ENCODE results near the gene ZFYVE28.

The ZFYVE28 gene

GRCh38 chr4:2327579-2327978 lies 90.9 kb downstream of the ZFYVE28 start:
- no peak for DNase-seq (ENCODE audit: low spot score)
- no peak for TF ChIP-seq CTCF (IDR thresholded peaks at IDR 0.05; ENCODE audit: extremely low read depth, missing control alignments)

- no peak for DNase-seq (ENCODE audit: low spot score)
- no peak for TF ChIP-seq CTCF (IDR thresholded peaks at IDR 0.05; ENCODE audit: extremely low read depth, missing control alignments)
Measured at GRCh38 chr4:2324891-2325290, 93.6 kb downstream of the ZFYVE28 start.

GRCh38 chr4:2322841-2323240 lies 95.6 kb downstream of the ZFYVE28 start:
- DNase-seq (ENCODE audit: low spot score), result no peak
- TF ChIP-seq CTCF (IDR thresholded peaks at IDR 0.05; ENCODE audit: extremely low read depth, missing control alignments), result no peak

- no peak for TF ChIP-seq CTCF (IDR thresholded peaks at IDR 0.05; ENCODE audit: extremely low read depth, missing control alignments)
- DNase-seq (ENCODE audit: low spot score), result no peak
Measured at GRCh38 chr4:2322227-2322626, 96.2 kb downstream of the ZFYVE28 start.

- no peak for DNase-seq (ENCODE audit: low spot score)
- no peak for TF ChIP-seq CTCF (IDR thresholded peaks at IDR 0.05; ENCODE audit: extremely low read depth, missing control alignments)
Measured at GRCh38 chr4:2321279-2322196, 96.9 kb downstream of the ZFYVE28 start.

- TF ChIP-seq CTCF (IDR thresholded peaks at IDR 0.05; ENCODE audit: extremely low read depth, missing control alignments), result no peak
- DNase-seq (ENCODE audit: low spot score), result no peak
Measured at GRCh38 chr4:2320746-2321145, 97.7 kb downstream of the ZFYVE28 start.

- DNase-seq (ENCODE audit: low spot score), result no peak
- TF ChIP-seq CTCF (IDR thresholded peaks at IDR 0.05; ENCODE audit: extremely low read depth, missing control alignments), result no peak
Measured at GRCh38 chr4:2320152-2320551, 98.3 kb downstream of the ZFYVE28 start.
